HG03558 (cell line): ENCODE data around the gene GIMAP2.
"Not testable (repeated sequence)": the region's sequence is repeated elsewhere in the genome, so short reads cannot be mapped to it uniquely, and the experiment has no call there.

Experiments used
- ATAC-seq: cut with Tn5 transposase; IDR thresholded peaks from one replicate; pipeline ENCODE4 v1.9.1; 2021; ENCODE audit warnings: moderate number of reproducible peaks; ENCODE audit not compliant: unreplicated experiment; ENCODE audit errors: extremely low read depth

The GIMAP2 gene

GRCh38 chr7:150685219-150686029 is at the start of gene GIMAP2:
GIMAP2 (plus strand) TSS chr7:150685706; CDS start chr7:150687060, 1,354 bp downstream.
- peak; percentile 84 for ATAC-seq

GRCh38 chr7:150641854-150642253 is 43.7 kb upstream of the GIMAP2 start:
- ATAC-seq, result no peak

- no peak for ATAC-seq
These were observed 42.6 kb upstream of the GIMAP2 start for GRCh38 chr7:150642926-150643325.

- no peak for ATAC-seq
These were observed 40.1 kb upstream of the GIMAP2 start for GRCh38 chr7:150645259-150646020.

GRCh38 chr7:150648353-150649079 is 37.0 kb upstream of the GIMAP2 start:
- no peak for ATAC-seq

GRCh38 chr7:150649080-150649385 is 36.5 kb upstream of the GIMAP2 start:
- no peak for ATAC-seq

- ATAC-seq, result no peak
These were observed 30.8 kb upstream of the GIMAP2 start for GRCh38 chr7:150654692-150655091.

- ATAC-seq, result no peak
These were observed 29.5 kb upstream of the GIMAP2 start for GRCh38 chr7:150656047-150656446.

- ATAC-seq, result no peak
These were observed 28.0 kb upstream of the GIMAP2 start for GRCh38 chr7:150657526-150657925.

- no peak for ATAC-seq
These were observed 24.4 kb upstream of the GIMAP2 start for GRCh38 chr7:150660939-150661613.

GRCh38 chr7:150662821-150663220 is 22.7 kb upstream of the GIMAP2 start:
- not testable (repeated sequence) for ATAC-seq

- no peak for ATAC-seq
These were observed 21.6 kb upstream of the GIMAP2 start for GRCh38 chr7:150663802-150664494.

GRCh38 chr7:150665089-150665748 is 20.3 kb upstream of the GIMAP2 start:
- ATAC-seq, result no peak

GRCh38 chr7:150665896-150666295 is 19.6 kb upstream of the GIMAP2 start:
- ATAC-seq, result no peak

- no peak for ATAC-seq
These were observed 19.1 kb upstream of the GIMAP2 start for GRCh38 chr7:150666412-150666811.

GRCh38 chr7:150668472-150668911 is 17.0 kb upstream of the GIMAP2 start:
- peak; percentile 63 for ATAC-seq

- no peak for ATAC-seq
These were observed 16.5 kb upstream of the GIMAP2 start for GRCh38 chr7:150668977-150669376.

GRCh38 chr7:150671798-150672585 is 13.5 kb upstream of the GIMAP2 start:
- not testable (repeated sequence) for ATAC-seq
